ENCODE data around the gene EDN1. TPM values are rescaled to one million over a fixed set of nuclear protein-coding genes. Genes with fewer than 3 reads are reported as not detected.

The EDN1 gene
- total RNA-seq, 2 donors from 2014 or later = 6.5 to 11.8 TPM

GRCh38 chr6:12269110-12269509 is 21.1 kb upstream of the EDN1 start:
- H3K27me3 ChIP-seq (replicated peaks; ENCODE audit: insufficient read depth) = no peaks in the 10 kb centered on the region
- no peaks in the 10 kb centered on the region for H3K4me1 ChIP-seq (ENCODE audit: control insufficient read depth in 1 of 2, low read depth in 2 of 2)
- H3K9me3 ChIP-seq = peaks cover 9% of the 10 kb centered on the region
- ATAC-seq (ENCODE audit: insufficient number of reproducible peaks, low FRiP score, low read depth) = no peak
- no peaks in the 10 kb centered on the region for H3K36me3 ChIP-seq
- TF ChIP-seq CTCF (IDR thresholded peaks at IDR 0.05) = no peak
- H3K4me3 ChIP-seq = no peak overlapping the region
- no peak for DNase-seq (ENCODE audit: low spot score)
- no peak overlapping the region for H3K27ac ChIP-seq

GRCh38 chr6:12270551-12271230 is 19.5 kb upstream of the EDN1 start:
- TF ChIP-seq CTCF (IDR thresholded peaks at IDR 0.05) = no peak
- DNase-seq (ENCODE audit: low spot score) (no peak), ATAC-seq (ENCODE audit: insufficient number of reproducible peaks, low FRiP score, low read depth) (no peak)
- Histone ChIP-seq H3K4me3 (no peak overlapping the region), H3K4me1 (ENCODE audit: control insufficient read depth in 1 of 2, low read depth in 2 of 2) (no peaks in the 10 kb centered on the region), H3K27ac (no peak overlapping the region), H3K27me3 (replicated peaks; ENCODE audit: insufficient read depth) (no peaks in the 10 kb centered on the region), H3K9me3 (peaks cover 9% of the 10 kb centered on the region), H3K36me3 (no peaks in the 10 kb centered on the region)

- no peaks in the 10 kb centered on the region for H3K36me3 ChIP-seq
- TF ChIP-seq CTCF (IDR thresholded peaks at IDR 0.05) = no peak
- H3K27me3 ChIP-seq (replicated peaks; ENCODE audit: insufficient read depth) = no peaks in the 10 kb centered on the region
- peaks cover 9% of the 10 kb centered on the region for H3K9me3 ChIP-seq
- no peak overlapping the region for H3K27ac ChIP-seq
- H3K4me1 ChIP-seq (ENCODE audit: control insufficient read depth in 1 of 2, low read depth in 2 of 2) = no peaks in the 10 kb centered on the region
- ATAC-seq (ENCODE audit: insufficient number of reproducible peaks, low FRiP score, low read depth) = no peak
- no peak overlapping the region for H3K4me3 ChIP-seq
- no peak for DNase-seq (ENCODE audit: low spot score)
Measured at GRCh38 chr6:12271594-12271993, 18.6 kb upstream of the EDN1 start.

- TF ChIP-seq CTCF (IDR thresholded peaks at IDR 0.05) = no peak
- H3K27ac ChIP-seq = no peak overlapping the region
- H3K36me3 ChIP-seq = no peaks in the 10 kb centered on the region
- H3K9me3 ChIP-seq = peaks cover 9% of the 10 kb centered on the region
- no peak for DNase-seq (ENCODE audit: low spot score)
- no peaks in the 10 kb centered on the region for H3K4me1 ChIP-seq (ENCODE audit: control insufficient read depth in 1 of 2, low read depth in 2 of 2)
- H3K4me3 ChIP-seq = no peak overlapping the region
- no peaks in the 10 kb centered on the region for H3K27me3 ChIP-seq (replicated peaks; ENCODE audit: insufficient read depth)
- no peak for ATAC-seq (ENCODE audit: insufficient number of reproducible peaks, low FRiP score, low read depth)
Measured at GRCh38 chr6:12271997-12272396, 18.2 kb upstream of the EDN1 start.

- no peaks in the 10 kb centered on the region for H3K36me3 ChIP-seq
- no peaks in the 10 kb centered on the region for H3K27me3 ChIP-seq (replicated peaks; ENCODE audit: insufficient read depth)
- no peak overlapping the region for H3K4me3 ChIP-seq
- H3K27ac ChIP-seq = no peak overlapping the region
- H3K9me3 ChIP-seq = peaks cover 9% of the 10 kb centered on the region
- no peak for ATAC-seq (ENCODE audit: insufficient number of reproducible peaks, low FRiP score, low read depth)
- TF ChIP-seq CTCF (IDR thresholded peaks at IDR 0.05) = no peak
- DNase-seq (ENCODE audit: low spot score) = no peak
- H3K4me1 ChIP-seq (ENCODE audit: control insufficient read depth in 1 of 2, low read depth in 2 of 2) = peaks cover 0 to 2% of the 10 kb centered on the region in 2 donors
Measured at GRCh38 chr6:12275107-12275506, 15.1 kb upstream of the EDN1 start.

Data from thoracic aorta (tissue), 2 donors.